OCI-LY1 (cell line): Measurements from ENCODE around the gene SORT1.

Source experiments
- H2AFZ ChIP-seq: fragments of 200-600 bp; sonication (generic), shearing (Covaris generic); 2 replicates; pipeline ENCODE4 v1.6.0; 2014; ENCODE audit warnings: antibody characterized with exemption, mild to moderate bottlenecking, low read length
- H3F3A ChIP-seq: fragments of 200-600 bp; sonication (generic), shearing (Covaris generic); 2 replicates; pipeline ENCODE4 v1.6.0; 2014; ENCODE audit warnings: mild to moderate bottlenecking, antibody characterized with exemption, low read length, moderate library complexity; ENCODE audit not compliant: insufficient read depth
- H3K27ac ChIP-seq: fragments of 200-600 bp; sonication (generic); 2 replicates; pipeline ENCODE4 v1.5.1; 2014; ENCODE audit warnings: low read length, mixed run types, mild to moderate bottlenecking, low read depth; ENCODE audit not compliant: poor library complexity, severe bottlenecking
- H3K27me3 ChIP-seq: fragments of 200-600 bp; sonication (generic); 2 replicates; pipeline ENCODE4 v1.6.0; 2014; ENCODE audit warnings: antibody characterized with exemption, mild to moderate bottlenecking, low read length, moderate library complexity; ENCODE audit not compliant: insufficient read depth
- H3K36me3 ChIP-seq: fragments of 200-600 bp; sonication (generic); 2 replicates; pipeline ENCODE4 v1.6.1; 2014; ENCODE audit warnings: mild to moderate bottlenecking, antibody characterized with exemption, low read length, moderate library complexity, mixed read lengths; ENCODE audit not compliant: insufficient read depth
- H3K4me1 ChIP-seq: fragments of 200-600 bp; sonication (generic); 2 replicates; pipeline ENCODE4 v1.5.1; 2014; ENCODE audit warnings: mild to moderate bottlenecking, low read length, moderate library complexity; ENCODE audit not compliant: insufficient read depth, severe bottlenecking
- H3K4me2 ChIP-seq: fragments of 200-600 bp; sonication (generic), shearing (Covaris generic); 2 replicates; pipeline ENCODE4 v1.6.1; 2014; ENCODE audit warnings: low read length
- H3K4me3 ChIP-seq: fragments of 200-600 bp; sonication (generic); 2 replicates; pipeline ENCODE4 v1.5.1; 2014; ENCODE audit warnings: low read length, low read depth, mild to moderate bottlenecking, mixed read lengths; ENCODE audit not compliant: poor library complexity, severe bottlenecking
- H3K79me2 ChIP-seq: fragments of 200-600 bp; shearing (Covaris generic); 2 replicates; pipeline ENCODE4 v1.6.1; 2016; ENCODE audit warnings: mixed run types, low read length, mixed read lengths; ENCODE audit not compliant: insufficient read depth
- H3K9ac ChIP-seq: fragments of 200-600 bp; sonication (generic), shearing (Covaris generic); 2 replicates; pipeline ENCODE4 v1.6.1; 2014; ENCODE audit warnings: mild to moderate bottlenecking, low read length, mixed read lengths
- H3K9me2 ChIP-seq: fragments of 200-600 bp; sonication (generic), shearing (Covaris generic); 2 replicates; pipeline ENCODE4 v1.6.1; 2014; ENCODE audit warnings: low read depth, mild to moderate bottlenecking, low read length, mixed read lengths
- H3K9me3 ChIP-seq: fragments of 200-600 bp; shearing (Covaris generic); 2 replicates; pipeline ENCODE4 v1.6.1; 2014; ENCODE audit warnings: low read length, mixed read lengths
- H4K20me1 ChIP-seq: fragments of 200-600 bp; sonication (generic), shearing (Covaris generic); 2 replicates; pipeline ENCODE4 v1.6.0; 2016; ENCODE audit warnings: mild to moderate bottlenecking, low read length; ENCODE audit not compliant: insufficient read depth
- EZH2 ChIP-seq: fragments of 200-600 bp; sonication (generic), shearing (Covaris generic); IDR thresholded peaks from 2 replicates; pipeline ENCODE4 v1.8.0; 2017; ENCODE audit warnings: borderline replicate concordance, mixed run types, mild to moderate bottlenecking, antibody characterized with exemption, low read length, moderate library complexity, mixed read lengths
- TF ChIP-seq, protein P1 (sequence below): fragments of 200-600 bp; sonication (generic), shearing (Covaris generic); IDR thresholded peaks from 2 replicates; pipeline ENCODE4 v1.5.1; 2017; ENCODE audit warnings: mild to moderate bottlenecking, antibody characterized with exemption, low read length, moderate library complexity, mixed read lengths

Gene SORT1

DNA sequence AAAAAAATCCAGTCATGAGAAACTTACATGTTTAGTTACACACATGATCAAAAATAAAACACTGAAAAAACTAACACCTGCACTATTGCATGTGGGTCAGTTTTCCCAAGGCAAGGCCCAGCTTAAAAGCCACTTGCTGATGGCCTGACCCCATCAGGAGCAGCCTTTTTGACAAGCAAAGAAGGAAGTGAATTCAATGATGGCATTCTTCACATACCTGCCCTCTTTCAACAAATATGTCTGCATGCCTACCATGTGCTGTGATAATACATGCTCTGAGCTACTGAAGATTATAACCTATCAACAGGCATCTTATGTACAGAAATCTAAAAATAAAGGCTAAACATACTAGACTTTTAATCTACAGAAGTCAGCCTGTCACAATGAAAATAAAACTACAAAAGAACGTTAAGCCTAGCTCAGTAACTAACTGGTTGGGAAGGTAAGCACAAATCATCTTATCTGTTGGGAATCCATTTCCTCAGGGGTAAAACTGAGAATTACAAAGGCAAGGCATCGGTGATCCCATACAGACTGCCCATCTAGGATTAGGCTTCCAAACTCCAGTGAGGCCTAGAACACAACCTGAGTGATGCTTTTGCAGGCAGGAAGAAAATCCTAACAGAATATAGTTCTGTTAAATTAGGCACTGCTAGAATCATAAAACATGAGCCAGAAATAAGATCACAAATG, 14.5 kb downstream of the SORT1 start:
- no peak overlapping the region for H3K27ac ChIP-seq
- no peaks in the 10 kb centered on the region for H3K4me1 ChIP-seq
- H3K4me2 ChIP-seq: no peak overlapping the region
- no peak overlapping the region for H3K9ac ChIP-seq
- H2AFZ ChIP-seq: no peak overlapping the region
- no peak overlapping the region for H3K4me3 ChIP-seq
- H3F3A ChIP-seq: no peaks in the 10 kb centered on the region
- H3K27me3 ChIP-seq: no peaks in the 10 kb centered on the region
- TF ChIP-seq, protein P1, sequence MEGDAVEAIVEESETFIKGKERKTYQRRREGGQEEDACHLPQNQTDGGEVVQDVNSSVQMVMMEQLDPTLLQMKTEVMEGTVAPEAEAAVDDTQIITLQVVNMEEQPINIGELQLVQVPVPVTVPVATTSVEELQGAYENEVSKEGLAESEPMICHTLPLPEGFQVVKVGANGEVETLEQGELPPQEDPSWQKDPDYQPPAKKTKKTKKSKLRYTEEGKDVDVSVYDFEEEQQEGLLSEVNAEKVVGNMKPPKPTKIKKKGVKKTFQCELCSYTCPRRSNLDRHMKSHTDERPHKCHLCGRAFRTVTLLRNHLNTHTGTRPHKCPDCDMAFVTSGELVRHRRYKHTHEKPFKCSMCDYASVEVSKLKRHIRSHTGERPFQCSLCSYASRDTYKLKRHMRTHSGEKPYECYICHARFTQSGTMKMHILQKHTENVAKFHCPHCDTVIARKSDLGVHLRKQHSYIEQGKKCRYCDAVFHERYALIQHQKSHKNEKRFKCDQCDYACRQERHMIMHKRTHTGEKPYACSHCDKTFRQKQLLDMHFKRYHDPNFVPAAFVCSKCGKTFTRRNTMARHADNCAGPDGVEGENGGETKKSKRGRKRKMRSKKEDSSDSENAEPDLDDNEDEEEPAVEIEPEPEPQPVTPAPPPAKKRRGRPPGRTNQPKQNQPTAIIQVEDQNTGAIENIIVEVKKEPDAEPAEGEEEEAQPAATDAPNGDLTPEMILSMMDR: no peak
- no peak for TF ChIP-seq EZH2
- no peaks in the 10 kb centered on the region for H3K79me2 ChIP-seq
- H3K9me2 ChIP-seq: no peaks in the 10 kb centered on the region
- no peaks in the 10 kb centered on the region for H3K36me3 ChIP-seq
- H3K9me3 ChIP-seq: no peaks in the 10 kb centered on the region
- no peaks in the 10 kb centered on the region for H4K20me1 ChIP-seq

DNA sequence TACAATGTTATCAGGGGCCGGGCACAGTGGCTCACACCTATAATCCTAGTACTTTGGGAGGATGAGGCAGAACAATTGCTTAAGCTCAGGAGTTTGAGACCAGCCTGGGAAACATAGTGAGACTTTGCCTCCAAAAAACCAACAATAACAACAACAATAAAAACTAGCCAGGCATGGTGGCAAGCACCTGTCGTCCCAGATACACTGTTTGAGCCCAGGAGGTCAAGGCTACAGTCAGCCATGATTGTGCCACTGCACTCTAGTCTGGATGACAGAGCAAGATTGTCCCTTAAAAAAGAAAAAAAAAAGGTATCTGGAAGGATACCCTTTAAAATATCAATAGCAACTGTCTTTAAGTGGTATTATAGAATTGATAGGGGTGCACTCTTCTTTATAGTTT, 16.1 kb downstream of the SORT1 start:
- no peaks in the 10 kb centered on the region for H3K4me1 ChIP-seq
- no peaks in the 10 kb centered on the region for H3K79me2 ChIP-seq
- no peaks in the 10 kb centered on the region for H3K9me3 ChIP-seq
- no peaks in the 10 kb centered on the region for H4K20me1 ChIP-seq
- H3F3A ChIP-seq: no peaks in the 10 kb centered on the region
- H3K9me2 ChIP-seq: no peaks in the 10 kb centered on the region
- H3K4me2 ChIP-seq: no peak overlapping the region
- H3K27ac ChIP-seq: no peak overlapping the region
- H2AFZ ChIP-seq: no peak overlapping the region
- H3K4me3 ChIP-seq: no peak overlapping the region
- no peak for TF ChIP-seq EZH2
- TF ChIP-seq, protein P1: no peak
- no peaks in the 10 kb centered on the region for H3K36me3 ChIP-seq
- H3K9ac ChIP-seq: no peak overlapping the region
- no peaks in the 10 kb centered on the region for H3K27me3 ChIP-seq

DNA sequence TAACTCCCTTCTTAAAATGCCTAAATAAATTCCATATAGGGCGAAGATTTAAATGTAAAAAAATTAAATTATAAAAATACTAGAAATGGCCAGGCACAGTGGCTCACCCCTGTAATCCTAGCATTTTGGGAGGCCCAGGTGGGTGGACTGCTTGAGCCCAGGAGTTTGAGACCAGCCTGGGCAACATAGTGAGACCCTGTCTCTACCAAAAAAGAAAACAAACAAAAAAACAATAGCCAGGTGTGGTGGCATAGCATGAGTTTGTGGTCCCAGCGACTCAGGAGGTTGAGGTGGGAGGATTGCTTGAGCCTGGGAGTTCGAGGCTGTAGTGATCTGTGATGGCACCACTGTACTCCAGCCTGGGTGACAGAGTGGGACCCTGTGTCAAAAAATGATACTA, 17.8 kb downstream of the SORT1 start:
- H3K9ac ChIP-seq: no peak overlapping the region
- H4K20me1 ChIP-seq: no peaks in the 10 kb centered on the region
- H3K4me2 ChIP-seq: no peak overlapping the region
- H3K9me3 ChIP-seq: no peaks in the 10 kb centered on the region
- H3K27ac ChIP-seq: no peak overlapping the region
- no peaks in the 10 kb centered on the region for H3K79me2 ChIP-seq
- H2AFZ ChIP-seq: no peak overlapping the region
- H3K36me3 ChIP-seq: no peaks in the 10 kb centered on the region
- H3K4me3 ChIP-seq: no peak overlapping the region
- H3K9me2 ChIP-seq: no peaks in the 10 kb centered on the region
- no peaks in the 10 kb centered on the region for H3K4me1 ChIP-seq
- TF ChIP-seq, protein P1: no peak
- TF ChIP-seq EZH2: no peak
- H3F3A ChIP-seq: no peaks in the 10 kb centered on the region
- no peaks in the 10 kb centered on the region for H3K27me3 ChIP-seq
